Activated effector memory CD4-positive, alpha-beta T cell treated with Interleukin-2 at 50 U/mL for 16 hours (primary cell): ENCODE results near the gene RPS19.

Experiments
- DNase-seq: peaks from one replicate; pipeline ENCODE4 v3.0.0-alpha.2; 2020

The RPS19 gene

DNA sequence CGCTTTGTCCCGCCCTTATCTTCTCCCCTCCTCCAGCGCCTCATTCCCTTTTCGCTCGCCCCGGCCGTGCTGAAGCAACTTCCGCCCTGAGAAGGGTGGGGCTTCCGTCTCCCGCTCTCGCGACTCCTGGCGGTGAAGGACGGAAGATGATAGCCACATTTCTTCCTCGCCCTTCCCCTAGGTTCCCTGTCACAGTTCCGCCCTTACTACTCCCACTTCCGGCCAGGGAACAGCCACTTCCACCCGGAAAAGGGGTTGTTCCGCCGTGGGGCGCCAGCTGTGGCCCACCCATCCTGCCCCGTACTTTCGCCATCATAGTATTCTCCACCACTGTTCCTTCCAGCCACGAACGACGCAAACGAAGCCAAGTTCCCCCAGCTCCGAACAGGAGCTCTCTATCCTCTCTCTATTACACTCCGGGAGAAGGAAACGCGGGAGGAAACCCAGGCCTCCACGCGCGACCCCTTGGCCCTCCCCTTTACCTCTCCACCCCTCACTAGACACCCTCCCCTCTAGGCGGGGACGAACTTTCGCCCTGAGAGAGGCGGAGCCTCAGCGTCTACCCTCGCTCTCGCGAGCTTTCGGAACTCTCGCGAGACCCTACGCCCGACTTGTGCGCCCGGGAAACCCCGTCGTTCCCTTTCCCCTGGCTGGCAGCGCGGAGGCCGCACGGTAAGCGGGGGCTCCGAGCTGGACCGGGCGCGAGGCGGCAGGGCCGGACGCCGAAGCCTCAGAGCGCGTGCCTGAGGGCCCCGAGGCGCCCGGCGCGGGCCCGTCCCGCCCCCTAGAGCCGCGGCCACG is at the start of gene RPS19:
Gene RPS19, plus strand, starts transcription at position 638 of the 801 bp plus-strand sequence. CDS start 520 bp downstream, outside the sequence.
- DNase-seq = peak; percentile 98

GRCh38 chr19:41810301-41810700 is 49.8 kb upstream of the RPS19 start:
- no peak for DNase-seq

- DNase-seq = no peak
These were observed 49.0 kb upstream of the RPS19 start for GRCh38 chr19:41811036-41811435.

GRCh38 chr19:41811981-41812380 is 48.1 kb upstream of the RPS19 start:
- DNase-seq = no peak

GRCh38 chr19:41813911-41814310 is 46.1 kb upstream of the RPS19 start:
- DNase-seq = no peak

GRCh38 chr19:41815301-41815700 is 44.8 kb upstream of the RPS19 start:
- DNase-seq = no peak

- DNase-seq = no peak
These were observed 43.3 kb upstream of the RPS19 start for GRCh38 chr19:41816761-41817160.

DNA sequence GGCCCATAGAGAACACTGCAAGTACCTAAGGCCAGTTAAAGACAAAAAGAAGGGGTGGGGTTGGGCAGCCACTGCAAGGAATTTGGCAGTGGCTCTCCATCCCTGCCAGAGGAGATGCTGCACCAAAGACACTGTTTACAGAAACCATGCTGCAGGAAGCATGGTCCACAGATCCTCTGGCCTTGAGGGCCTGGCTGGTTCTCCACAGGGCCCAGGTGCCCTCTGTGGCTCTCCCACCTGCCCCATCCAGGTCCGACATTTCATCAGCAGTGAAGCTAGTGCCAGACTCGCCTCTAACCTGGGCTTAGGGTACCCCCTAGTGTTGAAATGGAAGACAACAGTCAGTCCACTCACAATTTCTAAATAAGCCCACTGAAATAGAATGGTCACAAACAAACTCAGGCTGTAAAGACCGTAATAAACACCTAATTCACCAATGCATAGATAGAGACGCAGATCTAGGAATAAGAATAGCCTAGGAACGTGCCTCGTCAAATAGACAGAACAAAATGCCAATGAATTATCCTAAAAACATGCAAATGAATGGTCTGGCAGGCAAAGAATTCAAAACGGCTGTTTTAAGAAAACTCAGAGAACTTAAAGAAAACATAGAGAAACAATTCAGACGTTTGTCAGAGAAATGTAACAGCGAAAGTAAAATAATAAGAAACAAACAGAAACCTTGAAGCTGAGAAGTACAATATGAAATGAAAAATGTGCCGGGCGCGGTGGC is 38.9 kb upstream of the RPS19 start:
- no peak for DNase-seq

- DNase-seq = no peak
These were observed 21.9 kb upstream of the RPS19 start for GRCh38 chr19:41837981-41838708.

DNA sequence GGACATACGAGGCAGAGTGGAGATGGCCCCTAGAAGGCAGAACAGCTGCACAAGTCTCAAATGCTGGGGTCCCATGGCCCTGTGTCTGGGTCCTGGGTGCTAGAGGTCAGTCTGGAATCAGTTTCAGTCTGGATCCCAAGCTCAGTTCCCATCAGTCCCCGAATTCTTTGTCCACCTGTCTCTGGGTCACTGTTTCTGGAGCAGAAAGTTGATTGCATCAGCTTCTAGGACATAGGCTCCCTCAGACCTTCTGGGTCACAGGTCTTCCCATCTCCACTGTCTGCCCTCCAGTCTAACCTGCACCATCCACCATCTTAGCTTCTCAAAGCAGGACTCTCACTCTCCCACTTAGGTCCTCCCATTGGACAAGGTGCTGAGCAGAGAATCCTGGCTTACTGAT is 20.8 kb upstream of the RPS19 start:
- DNase-seq = no peak

DNA sequence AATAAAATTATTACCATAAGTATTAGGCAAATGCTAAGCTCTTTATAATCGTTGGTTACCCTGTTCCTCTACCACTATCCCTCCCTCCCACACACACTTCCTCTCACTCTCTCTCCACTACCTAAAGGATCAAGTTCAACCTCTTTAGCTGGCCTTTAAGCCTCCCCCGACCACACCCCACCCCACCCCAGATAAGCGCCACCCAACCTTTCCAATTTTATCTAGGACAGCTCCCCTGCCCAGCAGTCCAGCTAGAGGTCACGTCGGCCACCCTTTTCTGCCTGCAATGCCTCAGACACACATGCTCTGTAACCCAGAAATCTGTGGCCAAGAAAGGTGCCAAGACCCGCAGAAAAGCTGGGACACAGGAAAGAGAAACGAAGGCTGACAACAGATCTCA is 16.7 kb upstream of the RPS19 start:
- no peak for DNase-seq

GRCh38 chr19:41844601-41845000 is 15.5 kb upstream of the RPS19 start, which contains the start of gene LYPD4:
Gene LYPD4, minus strand, starts transcription at chr19:41844683. Its CDS starts 5,398 bp downstream, at chr19:41839285.
- no peak for DNase-seq

DNA sequence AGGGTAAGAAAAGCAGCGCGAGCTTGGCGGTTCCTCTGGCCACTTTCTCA is 15.2 kb upstream of the RPS19 start, which contains the start of gene DMRTC2:
Gene DMRTC2, plus strand, starts transcription at position 42 of the 50 bp plus-strand sequence. CDS start 2,387 bp downstream, outside the sequence.
- DNase-seq = no peak

DNA sequence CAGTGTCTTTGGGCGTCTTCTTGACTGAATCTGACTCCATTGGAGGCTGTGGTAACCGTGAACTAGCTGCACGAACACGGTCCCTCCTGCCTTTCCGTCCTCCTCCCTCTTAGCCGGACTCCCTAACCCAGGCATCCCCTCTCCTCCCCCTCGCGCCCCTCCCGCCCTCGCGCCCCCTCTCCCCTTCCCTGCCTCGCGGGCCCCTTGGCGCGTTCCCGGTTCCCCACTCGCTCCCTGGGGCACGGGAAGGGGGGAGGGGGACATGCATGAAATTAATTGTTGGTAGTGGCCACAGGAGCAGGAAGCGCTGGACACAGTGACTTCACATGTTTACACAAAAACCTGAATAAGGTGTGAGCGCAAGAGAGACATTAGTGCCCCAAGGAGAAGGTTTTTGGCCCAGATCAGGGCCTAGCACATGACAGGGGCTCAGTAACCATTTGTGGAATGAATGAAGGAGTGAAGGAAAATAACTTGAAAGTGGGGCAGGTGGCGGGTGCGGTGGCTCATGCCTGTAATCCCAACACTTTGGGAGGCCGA is 14.9 kb upstream of the RPS19 start:
- no peak for DNase-seq

DNA sequence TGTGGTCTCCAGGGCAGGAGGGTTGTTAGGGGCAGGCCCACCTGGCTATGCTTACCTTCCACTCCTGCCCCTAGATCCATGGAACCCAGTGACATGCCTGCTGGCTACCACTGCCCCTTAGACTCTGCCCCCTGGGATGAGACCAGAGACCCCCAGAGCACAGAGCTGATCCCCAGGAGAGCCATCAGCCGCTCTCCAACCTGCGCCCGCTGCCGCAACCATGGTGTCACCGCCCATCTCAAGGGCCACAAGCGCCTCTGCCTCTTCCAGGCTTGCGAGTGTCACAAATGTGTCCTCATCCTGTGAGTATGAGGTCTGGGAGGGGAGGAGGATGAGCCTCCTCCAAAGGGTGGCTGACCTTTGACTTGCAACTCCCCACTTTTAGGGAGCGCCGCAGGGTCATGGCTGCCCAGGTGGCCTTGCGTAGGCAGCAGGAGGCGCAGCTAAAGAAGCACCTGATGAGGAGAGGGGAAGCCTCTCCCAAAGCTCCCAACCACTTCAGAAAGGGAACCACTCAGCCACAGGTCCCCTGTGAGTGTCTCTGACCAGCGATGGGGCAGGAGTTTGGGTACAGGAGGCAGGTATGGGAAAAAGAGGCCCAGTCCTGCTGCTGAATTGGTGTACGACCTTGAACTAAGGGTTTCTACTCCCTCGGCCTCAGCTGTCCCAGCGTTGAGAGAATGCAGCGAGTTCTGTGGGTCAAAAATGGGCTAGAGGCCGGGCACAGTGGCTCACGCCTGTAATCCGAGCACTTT is 12.5 kb upstream of the RPS19 start:
- no peak for DNase-seq

- no peak for DNase-seq
These were observed 11.4 kb upstream of the RPS19 start for GRCh38 chr19:41848666-41849065.

- no peak for DNase-seq
These were observed 11.0 kb upstream of the RPS19 start for GRCh38 chr19:41849067-41849466.

GRCh38 chr19:41850381-41850780 is 9.7 kb upstream of the RPS19 start:
- DNase-seq = no peak

GRCh38 chr19:41851456-41851855 is 8.6 kb upstream of the RPS19 start:
- no peak for DNase-seq

DNA sequence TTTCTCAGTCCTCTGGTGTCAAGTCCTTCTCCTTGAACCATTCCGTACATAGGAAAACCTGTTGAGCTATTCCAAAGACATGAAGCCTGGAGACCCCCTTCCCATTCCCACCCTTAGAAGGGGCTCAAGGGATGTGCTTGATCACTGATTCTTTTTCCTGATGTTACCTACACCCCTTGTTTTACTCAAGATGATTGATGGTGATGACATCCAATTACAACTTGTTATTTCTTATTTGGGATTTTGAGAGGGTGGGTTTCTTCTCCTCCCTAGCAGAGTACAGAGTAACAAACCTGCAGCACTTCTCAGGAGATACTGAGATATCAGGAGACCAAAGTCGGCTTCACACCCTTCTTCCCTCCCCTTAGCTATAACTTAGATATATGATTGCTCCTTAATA is 6.7 kb upstream of the RPS19 start:
- DNase-seq = no peak

DNA sequence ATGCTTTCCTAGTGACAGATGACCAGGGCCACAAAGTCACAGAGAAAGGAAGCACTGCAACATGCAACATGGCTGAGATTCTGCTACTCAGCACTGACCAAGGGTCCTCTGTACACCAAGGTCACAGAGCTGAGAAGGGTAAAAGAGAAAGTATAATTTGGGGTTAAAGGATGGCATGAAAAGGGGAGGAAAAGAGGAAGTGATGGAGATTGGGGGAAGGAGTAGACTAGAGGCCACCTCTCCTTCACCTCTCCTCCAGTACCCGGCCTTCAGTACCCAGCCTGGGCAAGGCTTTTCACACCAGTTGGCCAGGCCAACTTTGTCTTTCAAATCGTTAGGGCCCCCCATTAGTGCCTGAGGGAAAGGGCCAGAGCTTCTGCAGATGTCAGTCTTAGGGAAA is 6.3 kb upstream of the RPS19 start:
- no peak for DNase-seq

- no peak for DNase-seq
These were observed 840 bp upstream of the RPS19 start for GRCh38 chr19:41859213-41859617.
